ENCODE data around the gene STX4.

STX4 gene

GRCh38 chr16:31022544-31023251, 10.7 kb upstream of the STX4 start:
- no peak for DNase-seq (ENCODE audit: low spot score)

- no peak for DNase-seq (ENCODE audit: low spot score)
Measured at GRCh38 chr16:31023252-31023602, 10.1 kb upstream of the STX4 start.

GRCh38 chr16:31023627-31024226, 9.6 kb upstream of the STX4 start:
- DNase-seq (ENCODE audit: low spot score) = no peak

GRCh38 chr16:31025339-31025738, 8.0 kb upstream of the STX4 start:
- no peak for DNase-seq (ENCODE audit: low spot score)

- no peak for DNase-seq (ENCODE audit: low spot score)
Measured at GRCh38 chr16:31029272-31029671, 4.1 kb upstream of the STX4 start.

- no peak for DNase-seq (ENCODE audit: low spot score)
Measured at GRCh38 chr16:31031276-31031675, 2.1 kb upstream of the STX4 start.

- peak; percentile 86 for DNase-seq (ENCODE audit: low spot score)
Measured at GRCh38 chr16:31033709-31034492, 543 bp downstream of the STX4 start.

GRCh38 chr16:31036691-31037090, 3.3 kb downstream of the STX4 start:
- no peak for DNase-seq (ENCODE audit: low spot score)

- no peak for DNase-seq (ENCODE audit: low spot score)
Measured at GRCh38 chr16:31038993-31039392, 5.6 kb downstream of the STX4 start.

- no peak for DNase-seq (ENCODE audit: low spot score)
Measured at GRCh38 chr16:31042866-31043265, 9.5 kb downstream of the STX4 start.

- DNase-seq (ENCODE audit: low spot score) = no peak
Measured at GRCh38 chr16:31043352-31043751, 10.0 kb downstream of the STX4 start.

- DNase-seq (ENCODE audit: low spot score) = no peak
Measured at GRCh38 chr16:31043898-31044481, 10.6 kb downstream of the STX4 start.

- no peak for DNase-seq (ENCODE audit: low spot score)
Measured at GRCh38 chr16:31050280-31051030, 17.1 kb downstream of the STX4 start.

GRCh38 chr16:31052114-31052513, 18.8 kb downstream of the STX4 start:
- DNase-seq (ENCODE audit: low spot score) = peak; percentile 91

- DNase-seq (ENCODE audit: low spot score) = no peak
Measured at GRCh38 chr16:31055613-31056012, 22.3 kb downstream of the STX4 start.

- no peak for DNase-seq (ENCODE audit: low spot score)
Measured at GRCh38 chr16:31061126-31061812, 27.9 kb downstream of the STX4 start.

GRCh38 chr16:31061813-31062440, 28.6 kb downstream of the STX4 start:
- DNase-seq (ENCODE audit: low spot score) = no peak

- DNase-seq (ENCODE audit: low spot score) = no peak
Measured at GRCh38 chr16:31063495-31063842, 30.1 kb downstream of the STX4 start.

GRCh38 chr16:31063843-31064611, 30.7 kb downstream of the STX4 start:
- DNase-seq (ENCODE audit: low spot score) = no peak

- peak; percentile 18 for DNase-seq (ENCODE audit: low spot score)
Measured at GRCh38 chr16:31064882-31065461, 31.6 kb downstream of the STX4 start.
